B cell (primary cell): ENCODE data around the gene NEK11. TPM values are rescaled to one million over a fixed set of nuclear protein-coding genes. Genes with fewer than 3 reads are reported as not detected.
"Not testable (repeated sequence)": the region's sequence is repeated elsewhere in the genome, so short reads cannot be mapped to it uniquely, and the experiment has no call there.

ENCODE experiments used
- ATAC-seq: fragments of 200-7000 bp; cut with Tn5 transposase; one replicate; pipeline ENCODE4 v1.10.0; 2021; ENCODE audit warnings: low read depth, mild to moderate bottlenecking, moderate number of reproducible peaks, moderate library complexity
- CTCF ChIA-PET: fragments of 350-600 bp; sonication (Branson Sonifier 250); formaldehyde crosslinking; loops from one replicate; lab custom pipeline; 2021; ENCODE audit warnings: antibody characterized with exemption, inconsistent platforms; lab: Charles Lee
- POLR2A ChIA-PET: fragments of 350-600 bp; sonication (Branson Sonifier 250); formaldehyde crosslinking; loops from one replicate; lab custom pipeline; 2021; ENCODE audit warnings: antibody characterized with exemption; lab: Charles Lee
- DNase-seq: peaks from one replicate; pipeline ENCODE4 v3.0.0; 2013
- H2AFZ ChIP-seq: 2 replicates; pipeline ENCODE4 v1.6.1; 2012; ENCODE audit warnings: mild to moderate bottlenecking, low read depth, low read length; ENCODE audit not compliant: insufficient read depth, poor library complexity, severe bottlenecking
- H3K27ac ChIP-seq, 2 donors: 1 replicate in 1 of 2; 2 replicates in 1 of 2; pipeline ENCODE4 v1.5.1; 2012 to 2013; ENCODE audit warnings: low read length in 2 of 2, mild to moderate bottlenecking in 2 of 2, moderate library complexity in 1 of 2
- H3K27me3 ChIP-seq, 4 experiments: fragments of 200-600 bp in 1 of 4; sonication (generic) in 1 of 4; replicated peaks in 1 of 4; 1 replicate in 2 of 4; 2 replicates in 2 of 4; pipeline versions ENCODE4 v1.6.1 to v1.7.0; 2013 to 2016; ENCODE audit warnings: low read length in 3 of 4, mild to moderate bottlenecking in 2 of 4, mixed read lengths in 1 of 4, moderate library complexity in 1 of 4; ENCODE audit not compliant: insufficient read depth in 4 of 4, control insufficient read depth in 3 of 4; ENCODE audit errors: control extremely low read depth in 1 of 4
- H3K36me3 ChIP-seq, 2 experiments: replicated peaks in 1 of 2; 1 replicate in 1 of 2; 2 replicates in 1 of 2; pipeline versions ENCODE4 v1.6.1 to v1.7.1; 2013; ENCODE audit warnings: low read length in 1 of 2; ENCODE audit not compliant: insufficient read depth in 2 of 2, control insufficient read depth in 1 of 2; ENCODE audit errors: control extremely low read depth in 1 of 2, extremely low read depth in 1 of 2
- H3K4me1 ChIP-seq, 2 donors: fragments of 200-600 bp in 1 of 2; sonication (generic) in 1 of 2; 1 replicate in 1 of 2; 2 replicates in 1 of 2; pipeline versions ENCODE4 v1.5.1 to v1.6.1; 2013 to 2017; ENCODE audit warnings: low read length in 2 of 2; ENCODE audit not compliant: control insufficient read depth in 2 of 2, insufficient read depth in 2 of 2
- H3K4me2 ChIP-seq: replicated peaks from 2 replicates; pipeline ENCODE3; 2012; ENCODE audit warnings: mild to moderate bottlenecking, low read depth, low read length; ENCODE audit not compliant: poor library complexity, severe bottlenecking
- H3K4me3 ChIP-seq, 5 experiments: fragments of 200-600 bp in 1 of 5; sonication (generic) in 1 of 5; 1 replicate in 3 of 5; 2 replicates in 2 of 5; pipeline versions ENCODE4 v1.5.1 to v1.7.0; 2011 to 2016; ENCODE audit warnings: low read length in 4 of 5, mild to moderate bottlenecking in 4 of 5, low read depth in 2 of 5, control low read depth in 1 of 5, moderate library complexity in 1 of 5; ENCODE audit not compliant: insufficient read depth in 1 of 5; ENCODE audit errors: control extremely low read depth in 1 of 5, extremely low read depth in 1 of 5
- H3K79me2 ChIP-seq: fragments of 200-600 bp; sonication (generic); one replicate; pipeline ENCODE4 v1.6.0; 2016; ENCODE audit warnings: low read length; ENCODE audit not compliant: control insufficient read depth, insufficient read depth
- H3K9ac ChIP-seq: fragments of 200-600 bp; sonication (generic); 2 replicates; pipeline ENCODE4 v1.6.1; 2017; ENCODE audit warnings: mild to moderate bottlenecking, low read length, moderate library complexity
- H3K9me3 ChIP-seq, 3 donors: one replicate each; pipeline versions ENCODE4 v1.6.1 to v1.7.1; 2013; ENCODE audit warnings: low read length in 2 of 3; ENCODE audit not compliant: control insufficient read depth in 2 of 3, insufficient read depth in 1 of 3; ENCODE audit errors: control extremely low read depth in 1 of 3
- H4K20me1 ChIP-seq: 2 replicates; pipeline ENCODE4 v1.6.0; 2012; ENCODE audit warnings: mild to moderate bottlenecking, low read length; ENCODE audit not compliant: insufficient read depth, control insufficient read depth, poor library complexity, severe bottlenecking
- H3K27ac Mint-ChIP-seq: one replicate; pipeline ENCODE4 v1.8.0; 2021; ENCODE audit warnings: mixed read lengths
- H3K27me3 Mint-ChIP-seq: one replicate; pipeline ENCODE4 v1.8.0; 2021; ENCODE audit warnings: mixed read lengths
- H3K4me1 Mint-ChIP-seq: one replicate; pipeline ENCODE4 v1.8.0; 2021; ENCODE audit warnings: mixed read lengths
- H3K4me3 Mint-ChIP-seq: one replicate; pipeline ENCODE4 v1.8.0; 2021; ENCODE audit warnings: mixed read lengths
- H3K9me3 Mint-ChIP-seq: one replicate; pipeline ENCODE4 v1.8.0; 2022; ENCODE audit warnings: mixed read lengths; ENCODE audit not compliant: insufficient read depth
- CTCF ChIP-seq: fragments of 200-600 bp; IDR thresholded peaks from one replicate; pipeline ENCODE4 v1.8.0; 2022; ENCODE audit warnings: antibody characterized with exemption, mild to moderate bottlenecking
- WGBS: methylation state at CpG from one replicate; pipeline ENCODE4 v1.1.5; 2013; ENCODE audit warnings: missing lambda C conversion rate; ENCODE audit not compliant: insufficient coverage; 5-methylcytosine and 5-hydroxymethylcytosine counted together
- intact Hi-C: fragments of 100-400 bp; cut with micrococcal nuclease; formaldehyde crosslinking; loops from one replicate; pipeline ENCODE4 v1.10.0; 2022
- polyA plus RNA-seq: library from polyadenylated mRNA; depleted of rRNA; stranded (reverse); fragments of >200 nt; gene quantifications from 2 replicates; pipeline ENCODE4 v1.2.3, GENCODE V29; 2012
- total RNA-seq, 2 donors: library from RNA; stranded (reverse); fragments of 120-200 nt in 1 of 2; gene quantifications; 1 replicate in 1 of 2; 2 replicates in 1 of 2; pipeline versions ENCODE4 v1.2.3 to v1.2.4, GENCODE V29; 2013 to 2022

The NEK11 gene
- total and polyA plus RNA-seq, 2 donors (not counting 1 experiment from before 2014, with no cell fraction given): 1.00 to 7.7 TPM

- H3K27me3 ChIP-seq: no peaks in the 10 kb centered on the region
- H4K20me1 ChIP-seq: no peaks in the 10 kb centered on the region
- intact Hi-C loops: no loop called here
- H3K9me3 ChIP-seq: no peaks in the 10 kb centered on the region
- no peaks in the 10 kb centered on the region for H3K79me2 ChIP-seq
- ChIA-PET POLR2A (no interaction called here), CTCF (no interaction called here)
- no peaks in the 10 kb centered on the region for H3K27me3 Mint-ChIP-seq
- H3K9me3 Mint-ChIP-seq: no peaks in the 10 kb centered on the region
- H3K4me1 ChIP-seq: peaks cover 4 to 6% of the 10 kb centered on the region in 2 donors
- no peak overlapping the region for H2AFZ ChIP-seq
- no peak overlapping the region for H3K27ac Mint-ChIP-seq
- peaks cover 8% of the 10 kb centered on the region for H3K4me1 Mint-ChIP-seq
- no peak overlapping the region for H3K4me3 Mint-ChIP-seq
- no peak overlapping the region for H3K4me3 ChIP-seq
- DNase-seq (no peak), ATAC-seq (no peak)
- no peak for TF ChIP-seq CTCF
- no peak overlapping the region for H3K27ac ChIP-seq
- no peak overlapping the region for H3K4me2 ChIP-seq
- H3K9ac ChIP-seq: no peak overlapping the region
- 100% methylated on average over 1 of the region's 2 CpGs for WGBS
- no peaks in the 10 kb centered on the region for H3K36me3 ChIP-seq
Observed at GRCh38 chr3:131374741-131375140, 348.1 kb downstream of the NEK11 start.

GRCh38 chr3:131380821-131381444 lies 354.3 kb downstream of the NEK11 start:
- H2AFZ ChIP-seq: peak overlapping the region; percentile 99
- peak overlapping the region; percentile 96 for H3K27ac Mint-ChIP-seq
- H4K20me1 ChIP-seq, CTCF ChIA-PET, H3K36me3 ChIP-seq, ATAC-seq, H3K9me3 Mint-ChIP-seq, H3K27me3 ChIP-seq, DNase-seq, H3K9me3 ChIP-seq, H3K27me3 Mint-ChIP-seq: not testable (repeated sequence)
- peak overlapping the region; percentile 65 to 99 (median 92) for H3K4me3 ChIP-seq
- peak overlapping the region; percentile 91 for H3K9ac ChIP-seq
- peak overlapping the region; percentile 85 for H3K4me2 ChIP-seq
- POLR2A ChIA-PET: interaction anchor here (0.8 kb wide), 1 partner anchor 19 kb away, joined by 3 read pairs; no protein-coding TSS in a partner anchor
- H3K4me1 Mint-ChIP-seq: peaks cover 19% of the 10 kb centered on the region
- H3K79me2 ChIP-seq: peaks cover 19% of the 10 kb centered on the region
- H3K27ac ChIP-seq: peak overlapping the region; percentile 57 to 59
- intact Hi-C loops: loop anchor here (1.0 to 2.0 kb wide), 5 partner anchors 121 to 1036 kb away; partner anchors contain the start of genes ASTE1, DNAJC13, MRPL3 and NEK11
- H3K4me1 ChIP-seq: peaks cover 11 to 18% of the 10 kb centered on the region in 2 donors
- 10% methylated on average over 16 of the region's 16 CpGs for WGBS
- H3K4me3 Mint-ChIP-seq: peak overlapping the region; percentile 98
